DND-41 (cell line): ENCODE data around the gene RALY.
A peak's percentile ranks its signal among the peaks of the same experiment; 100 is the strongest.

ENCODE experiments used
- ATAC-seq: fragments of 200-7000 bp; cut with Tn5 transposase; 3 replicates; pipeline ENCODE4 v1.9.1; 2021; ENCODE audit warnings: low read depth; ENCODE audit not compliant: insufficient read depth
- DNase-seq: peaks from one replicate; pipeline ENCODE4 v3.0.0-alpha.2; 2020
- H2AFZ ChIP-seq: 2 replicates; pipeline ENCODE4 v1.6.0; 2012; ENCODE audit warnings: low read depth, low read length
- H3K27ac ChIP-seq: 2 replicates; pipeline ENCODE4 v1.5.1; 2012; ENCODE audit warnings: low read length, inconsistent platforms
- H3K27me3 ChIP-seq: fragments of 200-600 bp; sonication (generic); 2 replicates; pipeline ENCODE4 v1.6.0; 2012; ENCODE audit warnings: low read length, mild to moderate bottlenecking, inconsistent platforms; ENCODE audit not compliant: insufficient read depth, poor library complexity
- H3K36me3 ChIP-seq: 2 replicates; pipeline ENCODE4 v1.5.1; 2012; ENCODE audit warnings: low read length, inconsistent platforms; ENCODE audit not compliant: insufficient read depth
- H3K4me1 ChIP-seq: 2 replicates; pipeline ENCODE4 v1.5.1; 2012; ENCODE audit warnings: mild to moderate bottlenecking, low read length; ENCODE audit not compliant: insufficient read depth
- H3K4me2 ChIP-seq: 2 replicates; pipeline ENCODE4 v1.6.0; 2012; ENCODE audit warnings: mild to moderate bottlenecking, moderate library complexity, low read length, inconsistent platforms; ENCODE audit not compliant: insufficient read depth
- H3K4me3 ChIP-seq, 2 experiments: fragments of 200-600 bp in 1 of 2; shearing (Covaris generic) in 1 of 2; 2 replicates each; pipeline ENCODE4 v1.5.1; 2012 to 2016; ENCODE audit warnings: inconsistent platforms in 2 of 2, low read length in 2 of 2, mild to moderate bottlenecking in 2 of 2, low read depth in 1 of 2, moderate library complexity in 1 of 2
- H3K79me2 ChIP-seq: 2 replicates; pipeline ENCODE4 v1.6.0; 2012; ENCODE audit warnings: low read length, inconsistent platforms; ENCODE audit not compliant: insufficient read depth
- H3K9ac ChIP-seq: 2 replicates; pipeline ENCODE4 v1.6.0; 2012; ENCODE audit warnings: low read depth, mild to moderate bottlenecking, inconsistent platforms, low read length, moderate library complexity
- H3K9me3 ChIP-seq: 2 replicates; pipeline ENCODE4 v1.5.1; 2012; ENCODE audit warnings: low read length, moderate library complexity, mild to moderate bottlenecking, inconsistent platforms; ENCODE audit not compliant: insufficient read depth, severe bottlenecking
- H4K20me1 ChIP-seq: 2 replicates; pipeline ENCODE4 v1.6.0; 2012; ENCODE audit warnings: low read length; ENCODE audit not compliant: insufficient read depth
- CTCF ChIP-seq: IDR thresholded peaks from 2 replicates; pipeline ENCODE4 v1.5.1; 2012; ENCODE audit warnings: borderline replicate concordance, low read length, moderate library complexity, mild to moderate bottlenecking; ENCODE audit not compliant: poor library complexity, severe bottlenecking; ENCODE audit errors: extremely low read depth
- EZH2 ChIP-seq: IDR thresholded peaks from 3 replicates; pipeline ENCODE4 v1.6.1; 2012; ENCODE audit warnings: borderline replicate concordance, low read depth, mild to moderate bottlenecking, moderate library complexity, low read length, inconsistent platforms; ENCODE audit not compliant: severe bottlenecking

Gene RALY

GRCh38 chr20:34124469-34125249, 130.9 kb downstream of the RALY start:
- H3K27ac ChIP-seq: no peak overlapping the region
- H2AFZ ChIP-seq: no peak overlapping the region
- no peaks in the 10 kb centered on the region for H3K36me3 ChIP-seq
- ATAC-seq (no peak), DNase-seq (no peak)
- no peak overlapping the region for H3K9ac ChIP-seq
- H3K9me3 ChIP-seq: no peaks in the 10 kb centered on the region
- H3K27me3 ChIP-seq: peaks cover 6% of the 10 kb centered on the region
- H3K4me2 ChIP-seq: no peak overlapping the region
- peaks cover 4% of the 10 kb centered on the region for H3K4me1 ChIP-seq
- no peaks in the 10 kb centered on the region for H4K20me1 ChIP-seq
- H3K79me2 ChIP-seq: no peaks in the 10 kb centered on the region
- TF ChIP-seq EZH2 (no peak), CTCF (no peak)
- no peak overlapping the region for H3K4me3 ChIP-seq

GRCh38 chr20:34127792-34128191, 134.1 kb downstream of the RALY start:
- DNase-seq (no peak), ATAC-seq (no peak)
- no peaks in the 10 kb centered on the region for H3K36me3 ChIP-seq
- no peak overlapping the region for H3K27ac ChIP-seq
- no peaks in the 10 kb centered on the region for H3K9me3 ChIP-seq
- H3K4me1 ChIP-seq: peaks cover 6% of the 10 kb centered on the region
- H3K27me3 ChIP-seq: peaks cover 6% of the 10 kb centered on the region
- no peak overlapping the region for H3K4me2 ChIP-seq
- TF ChIP-seq EZH2 (no peak), CTCF (no peak)
- H4K20me1 ChIP-seq: no peaks in the 10 kb centered on the region
- no peaks in the 10 kb centered on the region for H3K79me2 ChIP-seq
- no peak overlapping the region for H3K9ac ChIP-seq
- H3K4me3 ChIP-seq: no peak overlapping the region
- no peak overlapping the region for H2AFZ ChIP-seq

GRCh38 chr20:34129518-34130162, 135.9 kb downstream of the RALY start:
- H3K79me2 ChIP-seq: no peaks in the 10 kb centered on the region
- H3K27me3 ChIP-seq: peaks cover 2% of the 10 kb centered on the region
- peak overlapping the region; percentile 66 for H3K4me2 ChIP-seq
- DNase-seq: peak; percentile 64
- H2AFZ ChIP-seq: peak overlapping the region; percentile 66
- H3K27ac ChIP-seq: no peak overlapping the region
- H3K4me3 ChIP-seq: peak overlapping the region in 1 of 2 experiments; percentile 29; a peak in 2 of 4 replicates
- peak overlapping the region; percentile 24; the same call in 1 of the 2 replicates for H3K9ac ChIP-seq
- no peaks in the 10 kb centered on the region for H3K36me3 ChIP-seq
- TF ChIP-seq EZH2: no peak
- TF ChIP-seq CTCF: peak; percentile 97
- peaks cover 6% of the 10 kb centered on the region for H3K4me1 ChIP-seq
- H4K20me1 ChIP-seq: no peaks in the 10 kb centered on the region
- H3K9me3 ChIP-seq: no peaks in the 10 kb centered on the region
- ATAC-seq: peak; percentile 98
